HT-29 (cell line): ENCODE results near the gene ZCCHC10. TPM values are rescaled to one million over a fixed set of nuclear protein-coding genes. Genes with fewer than 3 reads are reported as not detected.
"Not testable (repeated sequence)": the region's sequence is repeated elsewhere in the genome, so short reads cannot be mapped to it uniquely, and the experiment has no call there.

Experiments used
- DNase-seq: peaks from one replicate; pipeline ENCODE4 v3.0.0-alpha.2; 2015; ENCODE audit warnings: low spot score
- total RNA-seq: library from RNA; depleted of rRNA; stranded (reverse); fragments of >200 nt; shearing (Covaris generic); gene quantifications from 2 replicates; pipeline ENCODE4 v1.2.3, GENCODE V29; 2014

ZCCHC10 gene
- total RNA-seq, 1 experiment from 2014 or later: 22.9 TPM

- DNase-seq: no peak
Measured at GRCh38 chr5:133041910-133042309, 15.6 kb upstream of the ZCCHC10 start.

- no peak for DNase-seq
Measured at GRCh38 chr5:133041157-133041784, 14.9 kb upstream of the ZCCHC10 start.

GRCh38 chr5:133036677-133037076 is 10.3 kb upstream of the ZCCHC10 start:
- not testable (repeated sequence) for DNase-seq

GRCh38 chr5:133035224-133035623 is 8.9 kb upstream of the ZCCHC10 start:
- DNase-seq: no peak

- DNase-seq: no peak
Measured at GRCh38 chr5:133034064-133034463, 7.7 kb upstream of the ZCCHC10 start.

GRCh38 chr5:133032852-133033742 is 6.7 kb upstream of the ZCCHC10 start:
- DNase-seq: peak; percentile 27

GRCh38 chr5:133030343-133031005 is 4.1 kb upstream of the ZCCHC10 start:
- no peak for DNase-seq

- no peak for DNase-seq
Measured at GRCh38 chr5:133029416-133029815, 3.1 kb upstream of the ZCCHC10 start.

GRCh38 chr5:133026664-133027153 is 360 bp upstream of the ZCCHC10 start:
- peak; percentile 22 for DNase-seq

- not testable (repeated sequence) for DNase-seq
Measured at GRCh38 chr5:133019471-133019870, 6.9 kb downstream of the ZCCHC10 start.

- no peak for DNase-seq
Measured at GRCh38 chr5:133017964-133018363, 8.4 kb downstream of the ZCCHC10 start.

- no peak for DNase-seq
Measured at GRCh38 chr5:133015466-133015865, 10.9 kb downstream of the ZCCHC10 start.

GRCh38 chr5:133008455-133008854 is 17.9 kb downstream of the ZCCHC10 start:
- DNase-seq: not testable (repeated sequence)

- no peak for DNase-seq
Measured at GRCh38 chr5:133006653-133007052, 19.7 kb downstream of the ZCCHC10 start.

- DNase-seq: no peak
Measured at GRCh38 chr5:132999246-132999645, 27.1 kb downstream of the ZCCHC10 start.

- no peak for DNase-seq
Measured at GRCh38 chr5:132998556-132998955, 27.8 kb downstream of the ZCCHC10 start.

GRCh38 chr5:132996307-132996706 is 30.0 kb downstream of the ZCCHC10 start:
- DNase-seq: no peak

- no peak for DNase-seq
Measured at GRCh38 chr5:132987531-132988408, 38.6 kb downstream of the ZCCHC10 start.

- not testable (repeated sequence) for DNase-seq
Measured at GRCh38 chr5:132982971-132983370, 43.4 kb downstream of the ZCCHC10 start.

GRCh38 chr5:132981288-132981687 is 45.1 kb downstream of the ZCCHC10 start:
- DNase-seq: no peak

GRCh38 chr5:132979976-132980375 is 46.4 kb downstream of the ZCCHC10 start:
- DNase-seq: no peak
